GM23338 (cell line): ENCODE measurements around the gene SULT1C2. TPM values are rescaled to one million over a fixed set of nuclear protein-coding genes. Genes with fewer than 3 reads are reported as not detected.

Source experiments
- ATAC-seq: fragments of 200-7000 bp; cut with Tn5 transposase; 3 replicates; pipeline ENCODE4 v1.9.1; 2020
- DNase-seq: peaks from one replicate; pipeline ENCODE4 v3.0.0-alpha.2; 2015; ENCODE audit warnings: low spot score
- H2AFZ ChIP-seq: fragments of 200-600 bp; sonication (generic); 2 replicates; pipeline ENCODE4 v1.8.0; 2016; ENCODE audit warnings: antibody characterized with exemption, mild to moderate bottlenecking, moderate library complexity
- H3F3A ChIP-seq: fragments of 200-600 bp; sonication (generic); replicated peaks from 2 replicates; pipeline ENCODE4 v1.8.0; 2017; ENCODE audit warnings: antibody characterized with exemption, mixed run types, low read depth
- H3K27ac ChIP-seq: fragments of 200-600 bp; sonication (generic); 2 replicates; pipeline ENCODE4 v1.6.1; 2016; ENCODE audit warnings: low read depth
- H3K27me3 ChIP-seq: fragments of 200-600 bp; sonication (generic); 2 replicates; pipeline ENCODE4 v1.8.0; 2016; ENCODE audit warnings: mild to moderate bottlenecking, mixed run types, moderate library complexity; ENCODE audit not compliant: insufficient read depth
- H3K36me3 ChIP-seq: fragments of 200-600 bp; sonication (generic); 2 replicates; pipeline ENCODE4 v1.8.0; 2016; ENCODE audit warnings: mild to moderate bottlenecking; ENCODE audit not compliant: insufficient read depth
- H3K4me1 ChIP-seq: fragments of 200-600 bp; sonication (generic); 2 replicates; pipeline ENCODE4 v1.8.0; 2016; ENCODE audit warnings: mild to moderate bottlenecking, moderate library complexity; ENCODE audit not compliant: insufficient read depth
- H3K4me2 ChIP-seq: fragments of 200-600 bp; sonication (generic); 2 replicates; pipeline ENCODE4 v1.7.1; 2017; ENCODE audit warnings: mixed run types
- H3K4me3 ChIP-seq: fragments of 200-600 bp; sonication (generic); 2 replicates; pipeline ENCODE4 v1.6.1; 2016; ENCODE audit warnings: mixed run types
- H3K79me2 ChIP-seq: fragments of 200-600 bp; sonication (generic); replicated peaks from 2 replicates; pipeline ENCODE4 v1.8.0; 2017; ENCODE audit warnings: mild to moderate bottlenecking; ENCODE audit not compliant: insufficient read depth
- H3K9me2 ChIP-seq: fragments of 200-600 bp; sonication (generic); 2 replicates; pipeline ENCODE4 v1.8.0; 2017; ENCODE audit not compliant: insufficient read depth
- H4K20me1 ChIP-seq: fragments of 200-600 bp; sonication (generic); replicated peaks from 2 replicates; pipeline ENCODE4 v1.8.0; 2017; ENCODE audit warnings: mild to moderate bottlenecking; ENCODE audit not compliant: insufficient read depth
- H3K27ac Mint-ChIP-seq: 2 replicates; pipeline ENCODE4 v1.8.0; 2020; ENCODE audit warnings: inconsistent platforms, mild to moderate bottlenecking, moderate library complexity, mixed read lengths
- H3K27me3 Mint-ChIP-seq: 3 replicates; pipeline ENCODE4 v1.8.0; 2022; ENCODE audit warnings: low read depth, mild to moderate bottlenecking, moderate library complexity, mixed read lengths, inconsistent platforms; ENCODE audit not compliant: insufficient read depth, poor library complexity
- H3K36me3 Mint-ChIP-seq: 3 replicates; pipeline ENCODE4 v1.8.0; 2021; ENCODE audit warnings: low read depth, mild to moderate bottlenecking, inconsistent platforms, moderate library complexity, mixed read lengths
- H3K4me1 Mint-ChIP-seq: 3 replicates; pipeline ENCODE4 v1.8.0; 2020; ENCODE audit warnings: mild to moderate bottlenecking, inconsistent platforms, mixed read lengths
- H3K4me3 Mint-ChIP-seq: 3 replicates; pipeline ENCODE4 v1.8.0; 2021; ENCODE audit warnings: moderate library complexity, mild to moderate bottlenecking, inconsistent platforms, mixed read lengths
- H3K9me3 Mint-ChIP-seq: 3 replicates; pipeline ENCODE4 v1.8.0; 2020; ENCODE audit warnings: moderate library complexity, mild to moderate bottlenecking, inconsistent platforms, mixed read lengths
- CREB1 ChIP-seq: fragments of 250-450 bp; sonication (Bioruptor Pico); IDR thresholded peaks from 2 replicates; pipeline ENCODE4 v1.5.0; 2020; ENCODE audit warnings: low read depth, mild to moderate bottlenecking, moderate library complexity
- CTCF ChIP-seq, 2 experiments: fragments of 200-600 bp in 1 of 2; sonication (generic) in 1 of 2; conservative IDR thresholded peaks; 2 replicates each; pipeline versions ENCODE4 v1.5.1 to v1.6.1; 2016 to 2017; ENCODE audit warnings: antibody characterized with exemption in 2 of 2, low read depth in 2 of 2, mild to moderate bottlenecking in 2 of 2, moderate library complexity in 1 of 2
- EZH2phosphoT487 ChIP-seq: fragments of 200-600 bp; sonication (generic); IDR thresholded peaks from one replicate; pipeline ENCODE4 v1.8.1; 2018; ENCODE audit warnings: antibody characterized with exemption; ENCODE audit not compliant: unreplicated experiment
- JUNB ChIP-seq: IDR thresholded peaks from one replicate; pipeline ENCODE4 v1.6.1; 2016; ENCODE audit warnings: antibody characterized with exemption; ENCODE audit not compliant: unreplicated experiment
- NANOG ChIP-seq: IDR thresholded peaks from 2 replicates; pipeline ENCODE4 v1.6.1; 2016; ENCODE audit warnings: antibody characterized with exemption, borderline replicate concordance
- POLR2AphosphoS5 ChIP-seq: IDR thresholded peaks from 2 replicates; pipeline ENCODE4 v1.6.1; 2016; ENCODE audit warnings: antibody characterized with exemption, low read depth
- STAT1 ChIP-seq: IDR thresholded peaks from one replicate; pipeline ENCODE4 v1.6.1; 2016; ENCODE audit warnings: antibody characterized with exemption; ENCODE audit not compliant: unreplicated experiment
- ZNF114 ChIP-seq: fragments of 250-450 bp; sonication (Bioruptor Pico); IDR thresholded peaks from 2 replicates; pipeline ENCODE4 v1.5.0; 2020; ENCODE audit warnings: mild to moderate bottlenecking, moderate library complexity
- ZNF331 ChIP-seq: fragments of 250-450 bp; sonication (Bioruptor Pico); IDR thresholded peaks from 2 replicates; pipeline ENCODE4 v1.5.0; 2020; ENCODE audit warnings: low read depth, mild to moderate bottlenecking, moderate library complexity
- polyA plus RNA-seq: library from polyadenylated mRNA; unstranded; fragments of >200 nt; fragmentation: Nextera tagmentation; extraction: Ambion mirVana; gene quantifications from 2 replicates; pipeline ENCODE4 v1.2.1, GENCODE V29; 2016
- total RNA-seq: library from RNA; depleted of rRNA; stranded (reverse); fragments of >200 nt; shearing (Covaris generic); gene quantifications from 2 replicates; pipeline ENCODE4 v1.2.3, GENCODE V29; 2014
- TF ChIP-seq, protein P1 (sequence below): IDR thresholded peaks from one replicate; pipeline ENCODE4 v1.6.1; 2018; ENCODE audit warnings: antibody characterized with exemption; ENCODE audit not compliant: unreplicated experiment
- TF ChIP-seq, protein P2 (sequence below): IDR thresholded peaks from 2 replicates; pipeline ENCODE4 v1.6.1; 2016; ENCODE audit warnings: antibody characterized with exemption

The SULT1C2 gene
- total and polyA plus RNA-seq, 2 experiments from 2014 or later: 0.69 to 1.9 TPM

DNA sequence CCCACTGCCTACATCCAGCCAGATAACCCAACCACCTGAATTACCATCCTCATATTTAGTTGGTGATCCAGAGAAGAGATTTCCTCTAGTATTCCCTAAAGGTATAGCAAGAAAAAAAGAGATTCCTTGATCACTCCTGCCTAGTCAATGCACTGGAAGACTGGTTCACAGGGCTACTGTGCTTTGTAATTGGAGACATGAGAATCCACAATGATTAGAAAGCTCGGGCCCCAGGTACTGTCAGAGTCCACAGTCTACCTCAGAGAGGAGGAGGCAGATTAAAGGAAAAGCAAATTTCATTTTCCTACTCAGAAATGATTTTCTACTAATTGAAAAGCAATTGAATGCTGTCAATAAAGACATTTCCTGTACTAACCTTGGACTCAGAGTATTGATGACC is 26.7 kb upstream of the SULT1C2 start:
- Mint-ChIP-seq H3K36me3 (peaks cover 4% of the 10 kb centered on the region), H3K27me3 (no peaks in the 10 kb centered on the region), H3K4me3 (no peak overlapping the region), H3K27ac (no peak overlapping the region), H3K4me1 (peaks cover 3% of the 10 kb centered on the region; the same call in 1 of the 3 replicates), H3K9me3 (peaks cover 13% of the 10 kb centered on the region)
- TF ChIP-seq POLR2AphosphoS5 (no peak), CTCF (conservative IDR thresholded peaks at IDR 0.05; ENCODE audit: low read depth in 2 of 2) (no peak), ZNF331 (no peak), CREB1 (CRISPR knock-in tag) (no peak), JUNB (no peak), STAT1 (no peak)
- TF ChIP-seq, protein P1, sequence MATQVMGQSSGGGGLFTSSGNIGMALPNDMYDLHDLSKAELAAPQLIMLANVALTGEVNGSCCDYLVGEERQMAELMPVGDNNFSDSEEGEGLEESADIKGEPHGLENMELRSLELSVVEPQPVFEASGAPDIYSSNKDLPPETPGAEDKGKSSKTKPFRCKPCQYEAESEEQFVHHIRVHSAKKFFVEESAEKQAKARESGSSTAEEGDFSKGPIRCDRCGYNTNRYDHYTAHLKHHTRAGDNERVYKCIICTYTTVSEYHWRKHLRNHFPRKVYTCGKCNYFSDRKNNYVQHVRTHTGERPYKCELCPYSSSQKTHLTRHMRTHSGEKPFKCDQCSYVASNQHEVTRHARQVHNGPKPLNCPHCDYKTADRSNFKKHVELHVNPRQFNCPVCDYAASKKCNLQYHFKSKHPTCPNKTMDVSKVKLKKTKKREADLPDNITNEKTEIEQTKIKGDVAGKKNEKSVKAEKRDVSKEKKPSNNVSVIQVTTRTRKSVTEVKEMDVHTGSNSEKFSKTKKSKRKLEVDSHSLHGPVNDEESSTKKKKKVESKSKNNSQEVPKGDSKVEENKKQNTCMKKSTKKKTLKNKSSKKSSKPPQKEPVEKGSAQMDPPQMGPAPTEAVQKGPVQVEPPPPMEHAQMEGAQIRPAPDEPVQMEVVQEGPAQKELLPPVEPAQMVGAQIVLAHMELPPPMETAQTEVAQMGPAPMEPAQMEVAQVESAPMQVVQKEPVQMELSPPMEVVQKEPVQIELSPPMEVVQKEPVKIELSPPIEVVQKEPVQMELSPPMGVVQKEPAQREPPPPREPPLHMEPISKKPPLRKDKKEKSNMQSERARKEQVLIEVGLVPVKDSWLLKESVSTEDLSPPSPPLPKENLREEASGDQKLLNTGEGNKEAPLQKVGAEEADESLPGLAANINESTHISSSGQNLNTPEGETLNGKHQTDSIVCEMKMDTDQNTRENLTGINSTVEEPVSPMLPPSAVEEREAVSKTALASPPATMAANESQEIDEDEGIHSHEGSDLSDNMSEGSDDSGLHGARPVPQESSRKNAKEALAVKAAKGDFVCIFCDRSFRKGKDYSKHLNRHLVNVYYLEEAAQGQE: no peak
- TF ChIP-seq, protein P2, sequence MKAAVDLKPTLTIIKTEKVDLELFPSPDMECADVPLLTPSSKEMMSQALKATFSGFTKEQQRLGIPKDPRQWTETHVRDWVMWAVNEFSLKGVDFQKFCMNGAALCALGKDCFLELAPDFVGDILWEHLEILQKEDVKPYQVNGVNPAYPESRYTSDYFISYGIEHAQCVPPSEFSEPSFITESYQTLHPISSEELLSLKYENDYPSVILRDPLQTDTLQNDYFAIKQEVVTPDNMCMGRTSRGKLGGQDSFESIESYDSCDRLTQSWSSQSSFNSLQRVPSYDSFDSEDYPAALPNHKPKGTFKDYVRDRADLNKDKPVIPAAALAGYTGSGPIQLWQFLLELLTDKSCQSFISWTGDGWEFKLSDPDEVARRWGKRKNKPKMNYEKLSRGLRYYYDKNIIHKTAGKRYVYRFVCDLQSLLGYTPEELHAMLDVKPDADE: no peak
- Histone ChIP-seq H3K36me3 (no peaks in the 10 kb centered on the region), H3K4me3 (no peak overlapping the region), H4K20me1 (no peaks in the 10 kb centered on the region), H3K9me2 (peaks cover 7% of the 10 kb centered on the region), H3K4me2 (no peak overlapping the region), H3K4me1 (peaks cover 4% of the 10 kb centered on the region; the same call in 1 of the 2 replicates), H3K79me2 (no peaks in the 10 kb centered on the region), H3K27me3 (no peaks in the 10 kb centered on the region), H2AFZ (no peak overlapping the region), H3F3A (no peaks in the 10 kb centered on the region), H3K27ac (no peak overlapping the region)
- ATAC-seq (no peak), DNase-seq (no peak)

GRCh38 chr2:108263401-108263800 is 25.3 kb upstream of the SULT1C2 start:
- Histone ChIP-seq H3F3A (no peaks in the 10 kb centered on the region), H3K27ac (no peak overlapping the region), H3K9me2 (peaks cover 7% of the 10 kb centered on the region), H3K36me3 (no peaks in the 10 kb centered on the region), H3K79me2 (no peaks in the 10 kb centered on the region), H3K4me1 (peaks cover 4% of the 10 kb centered on the region; the same call in 1 of the 2 replicates), H3K4me3 (no peak overlapping the region), H2AFZ (no peak overlapping the region), H4K20me1 (no peaks in the 10 kb centered on the region), H3K4me2 (no peak overlapping the region), H3K27me3 (no peaks in the 10 kb centered on the region)
- DNase-seq (no peak), ATAC-seq (peak; percentile 45; the same call in 2 of the 3 replicates)
- H3K4me1 Mint-ChIP-seq: peaks cover 3% of the 10 kb centered on the region; the same call in 1 of the 3 replicates
- no peak overlapping the region for H3K27ac Mint-ChIP-seq
- H3K9me3 Mint-ChIP-seq: peaks cover 13% of the 10 kb centered on the region
- peaks cover 2% of the 10 kb centered on the region for H3K27me3 Mint-ChIP-seq
- no peak overlapping the region for H3K4me3 Mint-ChIP-seq
- peaks cover 4% of the 10 kb centered on the region for H3K36me3 Mint-ChIP-seq
- no peak for TF ChIP-seq NANOG
- TF ChIP-seq EZH2phosphoT487: no peak
- no peak for TF ChIP-seq ZNF114
- TF ChIP-seq CREB1 (CRISPR knock-in tag): no peak
- TF ChIP-seq JUNB: no peak
- TF ChIP-seq, protein P2: no peak
